Loucy (cell line): ENCODE data around the gene FUT7.
A peak's percentile ranks its signal among the peaks of the same experiment; 100 is the strongest.

Experiments used
- H2AFZ ChIP-seq: fragments of 200-600 bp; sonication (generic); 2 replicates; pipeline ENCODE4 v1.6.0; 2016; ENCODE audit warnings: antibody characterized with exemption, mild to moderate bottlenecking, low read length, moderate library complexity
- H3F3A ChIP-seq: fragments of 200-600 bp; 2 replicates; pipeline ENCODE4 v1.6.0; 2016; ENCODE audit warnings: antibody characterized with exemption, low read depth, mild to moderate bottlenecking
- H3K27me3 ChIP-seq: fragments of 200-600 bp; sonication (generic); 2 replicates; pipeline ENCODE4 v1.6.1; 2014; ENCODE audit warnings: low read length, mild to moderate bottlenecking; ENCODE audit not compliant: insufficient read depth, poor library complexity, severe bottlenecking
- H3K36me3 ChIP-seq: fragments of 200-600 bp; sonication (generic); 2 replicates; pipeline ENCODE4 v1.6.1; 2016; ENCODE audit warnings: low read length; ENCODE audit not compliant: insufficient read depth
- H3K4me1 ChIP-seq: fragments of 200-600 bp; sonication (generic); 2 replicates; pipeline ENCODE4 v1.5.1; 2014; ENCODE audit warnings: low read length, mild to moderate bottlenecking; ENCODE audit not compliant: insufficient read depth, poor library complexity, severe bottlenecking
- H3K4me2 ChIP-seq: fragments of 200-600 bp; sonication (generic); 2 replicates; pipeline ENCODE4 v1.6.0; 2014; ENCODE audit warnings: antibody characterized with exemption, low read length, low read depth, mild to moderate bottlenecking; ENCODE audit not compliant: poor library complexity, severe bottlenecking
- H3K4me3 ChIP-seq: fragments of 200-600 bp; sonication (generic); 2 replicates; pipeline ENCODE4 v1.5.1; 2014; ENCODE audit warnings: low read length, mild to moderate bottlenecking, mixed read lengths; ENCODE audit not compliant: poor library complexity, severe bottlenecking
- H3K79me2 ChIP-seq: fragments of 200-600 bp; sonication (generic); 2 replicates; pipeline ENCODE4 v1.6.1; 2014; ENCODE audit warnings: low read length; ENCODE audit not compliant: insufficient read depth
- H3K9ac ChIP-seq: fragments of 200-600 bp; sonication (generic); 2 replicates; pipeline ENCODE4 v1.6.0; 2014; ENCODE audit warnings: mild to moderate bottlenecking, low read depth, low read length, moderate library complexity; ENCODE audit not compliant: poor library complexity, severe bottlenecking
- H3K9me2 ChIP-seq: fragments of 200-600 bp; sonication (generic); replicated peaks from 2 replicates; pipeline ENCODE4 v1.6.1; 2016; ENCODE audit warnings: low read depth, low read length, mixed read lengths
- H3K9me3 ChIP-seq: fragments of 200-600 bp; sonication (generic); 2 replicates; pipeline ENCODE4 v1.6.1; 2014; ENCODE audit warnings: mild to moderate bottlenecking, antibody characterized with exemption, low read length, low read depth; ENCODE audit not compliant: insufficient read depth
- H4K20me1 ChIP-seq: fragments of 200-600 bp; sonication (generic); 2 replicates; pipeline ENCODE4 v1.6.0; 2014; ENCODE audit warnings: antibody characterized with exemption, low read length, mild to moderate bottlenecking; ENCODE audit not compliant: insufficient read depth, poor library complexity, severe bottlenecking
- CTCF ChIP-seq: fragments of 200-600 bp; sonication (generic); conservative IDR thresholded peaks from 2 replicates; pipeline ENCODE4 v1.5.1; 2014; ENCODE audit warnings: mild to moderate bottlenecking, antibody characterized with exemption, low read length
- EZH2phosphoT487 ChIP-seq: fragments of 200-600 bp; IDR thresholded peaks from 2 replicates; pipeline ENCODE4 v1.6.1; 2018; ENCODE audit warnings: antibody characterized with exemption, mild to moderate bottlenecking, moderate library complexity, borderline replicate concordance

Gene FUT7

GRCh38 chr9:137078701-137079400 is 47.0 kb upstream of the FUT7 start:
- Histone ChIP-seq H3K79me2 (peaks cover 5% of the 10 kb centered on the region; the same call in 1 of the 2 replicates), H3K4me2 (peak overlapping the region; percentile 69), H3K4me3 (peak overlapping the region; percentile 73), H3K9ac (peak overlapping the region; percentile 62), H3K9me2 (no peaks in the 10 kb centered on the region), H2AFZ (no peak overlapping the region), H3F3A (no peaks in the 10 kb centered on the region), H3K36me3 (no peaks in the 10 kb centered on the region), H3K9me3 (no peaks in the 10 kb centered on the region), H4K20me1 (peaks cover 5% of the 10 kb centered on the region), H3K4me1 (no peaks in the 10 kb centered on the region), H3K27me3 (no peaks in the 10 kb centered on the region)
- no peak for TF ChIP-seq CTCF

- Histone ChIP-seq H2AFZ (no peak overlapping the region), H3K27me3 (no peaks in the 10 kb centered on the region), H3K4me3 (peak overlapping the region; percentile 73), H3K9me2 (no peaks in the 10 kb centered on the region), H3F3A (no peaks in the 10 kb centered on the region), H3K9me3 (no peaks in the 10 kb centered on the region), H3K79me2 (peaks cover 5% of the 10 kb centered on the region; the same call in 1 of the 2 replicates), H4K20me1 (peaks cover 5% of the 10 kb centered on the region), H3K36me3 (no peaks in the 10 kb centered on the region), H3K4me1 (no peaks in the 10 kb centered on the region), H3K4me2 (peak overlapping the region; percentile 69), H3K9ac (peak overlapping the region; percentile 62)
- TF ChIP-seq CTCF: no peak
- TF ChIP-seq EZH2phosphoT487: no peak
These were observed 46.1 kb upstream of the FUT7 start for GRCh38 chr9:137077758-137078693.

- H3F3A ChIP-seq: no peaks in the 10 kb centered on the region
- TF ChIP-seq EZH2phosphoT487: no peak
- no peak for TF ChIP-seq CTCF
- H4K20me1 ChIP-seq: peaks cover 5% of the 10 kb centered on the region
- no peaks in the 10 kb centered on the region for H3K9me2 ChIP-seq
- peak within 1 kb of the TSS; percentile 69 for H3K4me2 ChIP-seq
- no peak within 1 kb of the TSS for H2AFZ ChIP-seq
- H3K79me2 ChIP-seq: peaks cover 5% of the 10 kb centered on the region; the same call in 1 of the 2 replicates
- H3K27me3 ChIP-seq: no peaks in the 10 kb centered on the region
- H3K4me3 ChIP-seq: peak within 1 kb of the TSS; percentile 73
- no peaks in the 10 kb centered on the region for H3K36me3 ChIP-seq
- H3K9ac ChIP-seq: peak within 1 kb of the TSS; percentile 62
- no peaks in the 10 kb centered on the region for H3K9me3 ChIP-seq
- no peaks in the 10 kb centered on the region for H3K4me1 ChIP-seq
These were observed 45.3 kb upstream of the FUT7 start, which contains the start of gene UAP1L1 for GRCh38 chr9:137077010-137077747. TSS of gene UAP1L1 (plus strand) at chr9:137077517. CDS start at chr9:137077533, 16 bp downstream.
